Astrocyte of the cerebellum (primary cell): ENCODE results near the gene CXXC1.
"Not testable (repeated sequence)": the region's sequence is repeated elsewhere in the genome, so short reads cannot be mapped to it uniquely, and the experiment has no call there.

Experiments used
- DNase-seq: peaks from one replicate; pipeline ENCODE4 v3.0.0-alpha.2; 2011; ENCODE audit warnings: low read depth
- H3K4me3 ChIP-seq: 2 replicates; pipeline ENCODE4 v1.5.1; 2011; ENCODE audit warnings: mild to moderate bottlenecking, low read depth, low read length, moderate library complexity
- in situ Hi-C: cut with HindIII; loops from 2 replicates; pipeline ENCODE4 v1.10.0; 2017; ENCODE audit warnings: low sequenced_read_pairs
- TF ChIP-seq, protein P1 (sequence below): IDR thresholded peaks from 2 replicates; pipeline ENCODE4 v1.5.1; 2012; ENCODE audit warnings: low read length, low read depth, moderate library complexity, mild to moderate bottlenecking; ENCODE audit errors: missing control alignments

Gene CXXC1

DNA sequence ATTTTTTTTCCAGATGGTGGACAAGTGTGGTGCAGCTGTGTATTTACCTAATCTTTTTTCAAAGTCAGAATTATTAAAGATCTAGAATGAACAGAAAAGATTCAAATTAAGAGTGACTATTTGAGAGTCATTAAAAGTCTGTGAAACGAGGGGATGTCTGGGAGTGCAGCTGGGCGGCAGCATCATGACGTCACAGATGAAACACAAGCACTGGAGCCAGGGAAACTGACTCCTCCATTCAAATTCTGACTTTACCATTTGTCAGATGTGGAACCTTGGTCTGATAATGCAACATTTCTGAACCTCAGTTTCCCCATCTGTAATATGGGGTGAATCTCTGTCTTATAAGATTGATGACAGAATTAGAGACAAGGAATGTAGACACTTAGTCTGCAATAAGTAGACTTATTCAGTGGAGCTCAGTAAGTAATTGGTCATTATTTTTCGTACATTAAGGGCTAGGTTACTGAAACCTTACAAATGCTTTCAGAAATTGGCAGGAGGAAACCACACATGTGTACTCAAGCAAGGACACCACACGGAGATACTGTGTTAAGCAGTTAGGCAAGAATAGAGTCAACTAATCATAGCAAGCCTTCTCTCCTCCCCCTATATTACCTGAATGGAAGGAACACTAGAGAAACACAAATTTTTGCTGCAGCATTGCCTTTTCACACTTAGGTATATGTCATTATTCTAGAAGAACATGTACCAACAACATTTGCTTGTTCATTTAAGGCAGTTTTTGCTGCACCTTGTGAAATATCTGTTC lies 27.8 kb upstream of the CXXC1 start:
- no peak for DNase-seq
- H3K4me3 ChIP-seq = no peak overlapping the region
- in situ Hi-C loops = no loop called here
- TF ChIP-seq, protein P1, sequence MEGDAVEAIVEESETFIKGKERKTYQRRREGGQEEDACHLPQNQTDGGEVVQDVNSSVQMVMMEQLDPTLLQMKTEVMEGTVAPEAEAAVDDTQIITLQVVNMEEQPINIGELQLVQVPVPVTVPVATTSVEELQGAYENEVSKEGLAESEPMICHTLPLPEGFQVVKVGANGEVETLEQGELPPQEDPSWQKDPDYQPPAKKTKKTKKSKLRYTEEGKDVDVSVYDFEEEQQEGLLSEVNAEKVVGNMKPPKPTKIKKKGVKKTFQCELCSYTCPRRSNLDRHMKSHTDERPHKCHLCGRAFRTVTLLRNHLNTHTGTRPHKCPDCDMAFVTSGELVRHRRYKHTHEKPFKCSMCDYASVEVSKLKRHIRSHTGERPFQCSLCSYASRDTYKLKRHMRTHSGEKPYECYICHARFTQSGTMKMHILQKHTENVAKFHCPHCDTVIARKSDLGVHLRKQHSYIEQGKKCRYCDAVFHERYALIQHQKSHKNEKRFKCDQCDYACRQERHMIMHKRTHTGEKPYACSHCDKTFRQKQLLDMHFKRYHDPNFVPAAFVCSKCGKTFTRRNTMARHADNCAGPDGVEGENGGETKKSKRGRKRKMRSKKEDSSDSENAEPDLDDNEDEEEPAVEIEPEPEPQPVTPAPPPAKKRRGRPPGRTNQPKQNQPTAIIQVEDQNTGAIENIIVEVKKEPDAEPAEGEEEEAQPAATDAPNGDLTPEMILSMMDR = no peak

DNA sequence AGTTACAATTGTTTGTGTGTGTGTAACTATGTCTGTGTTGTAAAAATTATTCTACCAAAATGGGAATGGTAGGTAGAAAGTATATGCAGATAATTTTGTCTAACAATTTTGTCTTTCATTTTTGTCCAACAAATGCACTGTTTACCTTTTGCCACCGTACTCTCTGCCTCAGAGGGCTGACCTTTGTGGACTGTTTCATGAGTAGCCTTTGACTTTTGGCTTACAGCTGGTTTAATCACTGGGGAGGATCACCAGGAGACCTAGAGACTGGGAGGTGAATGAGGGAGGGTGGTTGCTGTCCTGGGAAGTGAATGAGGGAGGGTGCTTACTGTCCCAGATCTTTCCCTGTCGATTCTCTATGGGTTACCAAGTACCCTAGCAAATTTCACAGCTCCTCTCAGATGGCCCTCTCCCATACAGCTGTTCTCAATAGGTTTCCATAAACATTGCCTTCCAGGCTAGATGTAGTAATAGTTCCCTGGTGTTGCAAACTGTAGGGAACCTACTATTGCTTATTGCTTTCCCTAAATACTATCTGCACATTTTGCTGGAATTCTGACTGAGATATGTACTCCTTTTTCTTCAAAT lies 26.5 kb upstream of the CXXC1 start:
- H3K4me3 ChIP-seq = no peak overlapping the region
- TF ChIP-seq, protein P1 = no peak
- in situ Hi-C loops = no loop called here
- no peak for DNase-seq

- in situ Hi-C loops = no loop called here
- H3K4me3 ChIP-seq = no peak overlapping the region
- no peak for DNase-seq
- TF ChIP-seq, protein P1 = no peak
Observed at GRCh38 chr18:50313031-50313607, 25.6 kb upstream of the CXXC1 start.

DNA sequence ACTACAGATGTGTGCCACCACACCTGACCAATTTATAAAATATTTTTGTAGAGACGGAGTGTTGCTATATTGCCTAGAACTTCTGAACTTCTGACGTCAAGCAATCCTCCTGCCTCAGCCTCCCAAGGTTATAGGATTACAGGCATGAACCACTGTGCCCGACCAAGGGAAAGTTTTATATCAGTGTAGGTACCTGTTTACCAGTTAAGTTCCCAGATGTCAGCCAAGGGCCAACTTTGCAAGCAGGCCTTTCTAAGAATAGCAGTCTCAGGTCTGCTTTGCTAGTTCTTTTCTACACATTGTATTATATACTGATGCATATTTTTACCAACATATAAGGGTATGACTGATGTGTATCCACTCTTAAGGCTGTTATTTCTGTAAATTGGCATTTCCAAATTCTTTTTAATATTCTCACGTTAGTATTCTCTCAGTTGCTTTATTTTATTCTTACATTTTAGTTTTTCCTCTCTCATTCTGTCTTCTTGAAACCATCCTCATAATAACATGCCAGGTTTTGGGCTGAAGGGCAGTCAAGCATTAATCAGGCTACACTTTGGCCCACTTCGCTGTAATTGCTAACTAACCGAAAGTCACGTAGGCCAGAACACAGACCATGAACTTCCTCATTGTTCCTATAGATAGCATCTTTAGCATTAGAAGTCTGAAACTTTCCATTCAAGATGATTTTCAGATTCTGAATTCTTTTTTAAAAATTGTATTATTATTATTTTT lies 25.0 kb upstream of the CXXC1 start:
- no peak for DNase-seq
- TF ChIP-seq, protein P1 = no peak
- in situ Hi-C loops = no loop called here

GRCh38 chr18:50311650-50312049 lies 24.2 kb upstream of the CXXC1 start:
- TF ChIP-seq, protein P1 = no peak
- DNase-seq = no peak
- no peak overlapping the region for H3K4me3 ChIP-seq
- in situ Hi-C loops = no loop called here

More for the DNA sequence above, 25.0 kb upstream of the CXXC1 start:
- no peak overlapping the region for H3K4me3 ChIP-seq

DNA sequence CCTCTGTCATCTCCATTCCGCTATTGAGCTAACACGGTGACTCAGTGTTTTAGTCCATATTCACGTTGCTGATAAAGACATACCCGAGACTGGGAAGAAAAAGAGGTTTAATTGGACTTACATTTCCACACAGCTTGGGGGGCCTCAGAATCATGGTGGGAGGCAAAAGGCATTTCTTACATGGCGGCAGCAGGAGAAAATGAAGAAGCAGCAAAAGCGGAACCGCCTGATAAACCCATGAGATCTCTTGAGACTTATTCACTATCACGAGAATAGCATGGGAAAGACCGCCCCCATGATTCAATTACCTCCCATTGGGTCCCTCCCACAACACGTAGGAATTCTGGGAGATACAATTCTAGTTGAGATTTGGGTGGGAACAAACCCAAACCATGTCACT lies 22.6 kb upstream of the CXXC1 start:
- in situ Hi-C loops = no loop called here

GRCh38 chr18:50308851-50309250 lies 21.4 kb upstream of the CXXC1 start:
- in situ Hi-C loops, H3K4me3 ChIP-seq, DNase-seq: not testable (repeated sequence)

More for the DNA sequence above, 22.6 kb upstream of the CXXC1 start:
- no peak overlapping the region for H3K4me3 ChIP-seq
- TF ChIP-seq, protein P1 = no peak
- DNase-seq = no peak
